Tibial nerve (tissue), 3 donors: ENCODE results near the gene HIKESHI.

Experiments
- CTCF ChIP-seq, 5 experiments: fragments of 200-600 bp in 3 of 5; fragments of 450-650 bp in 2 of 5; sonication (generic) in 3 of 5; IDR thresholded peaks; one replicate each; pipeline ENCODE4 v1.5.1; 2016 to 2019; ENCODE audit warnings: antibody characterized with exemption in 5 of 5, mild to moderate bottlenecking in 3 of 5, moderate library complexity in 2 of 5
- POLR2A ChIP-seq, 2 donors: fragments of 450-650 bp; IDR thresholded peaks; one replicate each; pipeline ENCODE4 v1.6.1; 2017; ENCODE audit warnings: antibody characterized with exemption in 2 of 2, mild to moderate bottlenecking in 2 of 2, moderate library complexity in 2 of 2

- TF ChIP-seq CTCF (IDR thresholded peaks at IDR 0.05), result no peak
- no peak for TF ChIP-seq POLR2A (IDR thresholded peaks at IDR 0.05)
Observed at GRCh38 chr11:86372041-86372440, 70.0 kb downstream of the HIKESHI start.
